GM18526 (cell line): ENCODE results near the gene PLSCR4.

Source experiments
- POLR2A ChIP-seq: IDR thresholded peaks from 3 replicates; pipeline ENCODE4 v1.6.1; 2011; ENCODE audit not compliant: insufficient read length; ENCODE audit errors: extremely low read depth

The PLSCR4 gene

DNA sequence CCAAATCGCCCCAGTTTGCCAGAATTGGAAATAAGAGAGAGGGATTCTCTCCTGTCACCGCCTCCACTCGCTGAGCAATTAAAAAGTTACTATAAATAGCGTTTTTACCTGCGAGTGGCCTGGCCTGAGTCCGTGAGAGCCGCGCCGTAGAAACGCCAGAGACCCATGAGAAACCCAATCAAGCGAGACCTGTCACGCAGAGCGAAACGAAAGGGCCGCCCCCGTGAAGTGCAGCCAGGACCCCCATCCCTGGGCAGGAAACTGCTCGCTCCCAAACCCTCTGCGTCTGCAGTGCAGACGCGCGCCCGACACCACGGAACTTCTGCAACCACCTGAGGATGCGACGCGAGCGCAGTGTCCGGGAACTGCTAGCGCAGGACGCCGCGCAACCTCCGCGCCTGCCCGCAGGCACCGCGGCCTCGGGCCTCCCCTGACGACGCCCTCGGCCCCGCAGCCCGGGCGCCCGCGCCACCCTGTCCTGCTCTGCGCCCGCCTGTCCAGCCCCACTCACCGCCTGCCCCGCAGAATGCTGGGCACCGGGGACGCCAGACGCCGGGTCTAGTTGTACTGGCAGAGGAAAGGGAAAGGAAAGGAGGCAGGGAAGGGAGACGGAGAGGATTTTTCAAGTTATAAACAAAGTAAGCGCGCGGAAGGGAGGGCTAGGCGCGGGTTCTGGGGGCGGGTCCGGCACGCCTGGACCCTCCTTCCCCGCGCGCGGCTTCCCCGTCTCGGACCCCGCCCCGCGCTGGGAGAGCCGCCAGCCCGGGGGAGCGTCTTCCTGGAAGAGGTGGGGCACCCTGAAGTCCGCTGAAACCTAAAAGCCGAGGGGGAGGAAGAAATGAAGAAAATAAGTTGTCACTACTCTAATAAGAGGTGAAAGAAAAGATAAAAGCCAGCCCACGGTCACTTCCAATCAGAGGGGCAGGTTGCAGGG, at the start of gene PLSCR4:
Gene PLSCR4, minus strand, starts transcription at position 657 of the 934 bp plus-strand sequence. CDS start 29,034 bp downstream, outside the sequence.
- TF ChIP-seq POLR2A: no peak

GRCh38 chr3:146283781-146284445, 33.0 kb upstream of the PLSCR4 start:
- no peak for TF ChIP-seq POLR2A

DNA sequence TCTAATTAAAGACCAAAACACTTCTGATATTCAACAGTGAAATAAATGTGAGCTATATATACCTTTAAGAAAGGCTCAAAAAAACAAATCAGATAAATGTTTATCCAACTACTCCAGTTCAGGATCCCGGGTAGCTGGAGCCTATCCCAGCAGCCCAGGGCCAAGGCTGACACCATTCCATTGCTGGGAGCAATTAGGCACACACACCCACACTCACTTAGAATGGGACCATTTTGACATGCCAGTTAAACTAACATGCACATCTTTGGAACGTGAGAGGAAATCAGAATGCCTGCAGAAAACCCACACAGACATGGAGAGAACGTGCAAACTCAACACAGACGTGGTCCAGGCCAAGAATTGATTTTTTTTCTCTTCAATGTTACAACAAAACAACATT, 30.0 kb upstream of the PLSCR4 start:
- no peak for TF ChIP-seq POLR2A

DNA sequence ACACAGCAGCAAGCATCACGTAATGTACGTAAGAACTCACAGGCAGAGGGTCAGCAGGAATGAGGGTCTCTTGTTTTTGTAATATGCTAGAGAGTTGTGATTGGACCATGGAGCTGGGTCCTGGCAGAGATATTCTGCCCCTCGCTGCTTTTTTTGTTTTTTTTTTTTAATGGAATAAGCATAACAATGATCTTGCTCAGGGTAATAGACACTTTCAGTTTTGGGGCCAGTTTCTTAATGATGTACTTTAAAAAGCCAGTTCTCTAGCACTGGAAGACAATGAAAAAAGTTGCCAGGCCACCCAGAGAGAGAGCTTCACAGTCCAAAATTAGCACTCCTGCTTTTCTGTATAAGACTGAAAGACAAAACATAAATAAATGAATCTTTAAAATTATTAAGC, 29.0 kb upstream of the PLSCR4 start:
- TF ChIP-seq POLR2A: no peak

- TF ChIP-seq POLR2A: no peak
Measured at GRCh38 chr3:146279013-146279412, 28.1 kb upstream of the PLSCR4 start.

GRCh38 chr3:146277953-146278631, 27.2 kb upstream of the PLSCR4 start:
- TF ChIP-seq POLR2A: no peak

GRCh38 chr3:146275476-146275875, 24.6 kb upstream of the PLSCR4 start:
- no peak for TF ChIP-seq POLR2A

DNA sequence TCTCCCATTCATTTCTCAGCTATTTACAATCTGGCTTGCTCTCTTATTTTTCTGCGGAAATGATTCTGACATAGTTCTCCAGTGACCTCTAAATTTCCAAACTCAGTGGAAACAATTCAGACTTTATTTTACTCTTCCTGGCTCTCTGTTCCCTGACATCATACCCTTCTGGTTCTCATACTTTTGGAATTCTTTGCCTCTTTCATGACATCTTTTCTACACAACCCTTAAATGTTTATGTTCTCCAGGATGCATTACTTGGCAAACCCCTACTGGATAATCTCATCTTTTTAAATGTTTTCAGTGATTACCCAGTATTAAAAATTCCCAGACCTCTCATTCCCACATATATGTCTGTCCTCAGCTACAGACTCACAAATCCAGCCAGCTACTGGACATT, 23.9 kb upstream of the PLSCR4 start:
- TF ChIP-seq POLR2A: no peak

- TF ChIP-seq POLR2A: no peak
Measured at GRCh38 chr3:146273721-146274407, 23.0 kb upstream of the PLSCR4 start.

DNA sequence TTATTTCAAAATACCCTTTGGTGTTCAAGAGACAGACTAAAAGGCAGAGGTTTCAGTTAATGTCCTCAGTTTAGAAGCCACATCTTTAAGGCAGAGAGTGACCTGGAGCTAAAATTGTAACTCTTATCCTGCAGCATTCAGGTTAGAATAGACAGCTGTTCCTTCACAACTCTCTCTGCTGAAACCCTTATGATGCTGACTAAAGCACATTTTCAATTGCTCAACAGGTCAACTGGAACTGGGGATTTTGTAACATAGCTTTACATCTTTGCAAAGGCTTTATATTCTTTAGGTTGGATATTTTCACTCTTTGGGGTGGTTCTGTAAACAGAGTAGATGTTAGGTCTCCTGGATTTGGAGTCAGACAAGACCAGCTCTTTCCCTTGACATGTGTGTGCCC, 20.3 kb upstream of the PLSCR4 start:
- no peak for TF ChIP-seq POLR2A

- no peak for TF ChIP-seq POLR2A
Measured at GRCh38 chr3:146269271-146269670, 18.4 kb upstream of the PLSCR4 start.

DNA sequence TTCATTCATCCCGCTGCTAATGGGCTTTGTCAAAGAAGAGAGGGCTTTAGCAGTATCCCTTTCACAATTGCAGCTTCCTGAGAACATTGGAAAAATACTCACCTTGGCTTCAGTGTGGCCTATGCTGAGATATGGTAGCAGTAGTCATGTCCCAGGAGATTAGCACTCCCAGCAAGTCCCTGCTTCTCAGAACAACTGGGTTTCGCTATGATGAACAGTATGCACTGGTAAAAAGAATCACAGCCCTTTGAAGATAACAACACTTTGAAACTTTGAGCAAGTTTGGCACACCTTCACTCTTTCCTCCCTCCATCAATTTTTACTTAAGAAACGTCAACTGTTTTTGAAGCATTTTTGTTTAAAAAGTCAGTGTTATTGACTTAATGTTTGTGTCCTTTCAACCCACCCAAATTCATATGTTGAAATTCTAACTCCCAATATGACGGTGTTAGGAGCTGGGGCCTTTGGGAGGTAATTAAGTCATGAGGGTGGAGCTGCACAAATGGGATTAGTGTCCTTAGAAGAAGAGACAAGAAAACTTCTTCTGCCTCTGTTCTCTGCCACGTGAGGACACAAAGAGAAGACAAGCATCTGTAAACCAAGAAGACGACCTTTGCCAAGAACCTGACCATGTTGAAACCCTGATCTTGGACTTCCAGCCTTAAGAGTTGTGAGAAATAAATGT, 17.8 kb upstream of the PLSCR4 start:
- no peak for TF ChIP-seq POLR2A

GRCh38 chr3:146265720-146266119, 14.8 kb upstream of the PLSCR4 start:
- TF ChIP-seq POLR2A: no peak

DNA sequence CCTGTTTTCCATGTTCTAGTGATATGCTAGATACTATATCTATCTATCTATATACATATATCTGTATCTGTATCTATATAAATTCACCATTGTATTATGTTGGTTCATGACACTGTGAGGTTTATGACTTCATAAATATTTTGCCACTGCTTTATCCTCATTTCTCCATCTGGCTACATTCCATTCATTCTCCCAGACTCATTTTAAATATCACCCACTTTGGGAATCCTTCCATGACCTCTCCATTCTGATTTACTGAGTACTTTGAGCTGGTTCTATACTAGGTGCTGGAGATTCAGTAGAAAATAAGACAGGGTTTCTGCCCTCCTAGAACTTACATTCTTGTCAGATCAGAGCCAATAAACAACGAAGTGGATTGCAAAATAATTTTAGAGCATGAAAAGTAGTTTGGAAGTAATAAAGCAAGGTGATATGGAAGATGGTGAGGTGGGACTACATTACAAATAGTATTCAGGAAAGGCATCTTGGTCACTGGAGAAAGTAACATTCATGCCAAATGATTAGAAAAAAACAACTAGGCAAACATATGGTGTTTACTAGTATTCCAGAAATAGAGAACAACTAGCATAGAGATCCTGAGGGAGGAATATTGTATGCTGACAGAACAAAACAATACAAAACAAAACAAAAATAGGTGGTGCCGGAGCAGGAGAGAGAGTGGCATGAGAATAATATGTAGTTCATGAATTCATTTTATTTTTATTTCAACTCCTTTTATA, 11.6 kb upstream of the PLSCR4 start:
- TF ChIP-seq POLR2A: no peak
